Stomach smooth muscle (tissue), 2 donors: Measurements from ENCODE around the gene CHPF.
A peak's percentile ranks its signal among the peaks of the same experiment; 100 is the strongest.

Source experiments
- H3K27ac ChIP-seq: one replicate; pipeline ENCODE4 v1.7.0; 2013; ENCODE audit warnings: mild to moderate bottlenecking, low read length, inconsistent platforms
- H3K27me3 ChIP-seq, 2 donors: one replicate each; pipeline ENCODE4 v1.7.0; 2013; ENCODE audit warnings: low read length in 2 of 2; ENCODE audit not compliant: insufficient read depth in 2 of 2, control insufficient read depth in 1 of 2
- H3K36me3 ChIP-seq, 2 donors: one replicate each; pipeline ENCODE4 v1.7.0; 2013; ENCODE audit warnings: low read length in 2 of 2; ENCODE audit not compliant: control insufficient read depth in 2 of 2, insufficient read depth in 2 of 2
- H3K4me1 ChIP-seq: one replicate; pipeline ENCODE4 v1.7.0; 2013; ENCODE audit warnings: low read length; ENCODE audit not compliant: control insufficient read depth, insufficient read depth
- H3K4me3 ChIP-seq, 2 donors: one replicate each; pipeline ENCODE4 v1.7.0; 2013; ENCODE audit warnings: low read length in 2 of 2
- H3K9ac ChIP-seq, 2 donors: one replicate each; pipeline ENCODE4 v1.7.0; 2013; ENCODE audit warnings: low read length in 2 of 2, mild to moderate bottlenecking in 1 of 2
- H3K9me3 ChIP-seq, 2 donors: one replicate each; pipeline ENCODE4 v1.7.0; 2013; ENCODE audit warnings: low read length in 2 of 2; ENCODE audit not compliant: control insufficient read depth in 2 of 2
- donor health status: healthy.
- donor health status: Pancreatic carcinoma.

CHPF gene

GRCh38 chr2:219538504-219538951 is 5.1 kb downstream of the CHPF start:
- H3K36me3 ChIP-seq, result peaks cover 10 to 12% of the 10 kb centered on the region in 2 donors
- no peak overlapping the region for H3K27ac ChIP-seq
- peaks cover 35% of the 10 kb centered on the region for H3K4me1 ChIP-seq
- no peak overlapping the region for H3K4me3 ChIP-seq
- no peaks in the 10 kb centered on the region for H3K27me3 ChIP-seq
- H3K9me3 ChIP-seq, result no peaks in the 10 kb centered on the region
- no peak overlapping the region for H3K9ac ChIP-seq

DNA sequence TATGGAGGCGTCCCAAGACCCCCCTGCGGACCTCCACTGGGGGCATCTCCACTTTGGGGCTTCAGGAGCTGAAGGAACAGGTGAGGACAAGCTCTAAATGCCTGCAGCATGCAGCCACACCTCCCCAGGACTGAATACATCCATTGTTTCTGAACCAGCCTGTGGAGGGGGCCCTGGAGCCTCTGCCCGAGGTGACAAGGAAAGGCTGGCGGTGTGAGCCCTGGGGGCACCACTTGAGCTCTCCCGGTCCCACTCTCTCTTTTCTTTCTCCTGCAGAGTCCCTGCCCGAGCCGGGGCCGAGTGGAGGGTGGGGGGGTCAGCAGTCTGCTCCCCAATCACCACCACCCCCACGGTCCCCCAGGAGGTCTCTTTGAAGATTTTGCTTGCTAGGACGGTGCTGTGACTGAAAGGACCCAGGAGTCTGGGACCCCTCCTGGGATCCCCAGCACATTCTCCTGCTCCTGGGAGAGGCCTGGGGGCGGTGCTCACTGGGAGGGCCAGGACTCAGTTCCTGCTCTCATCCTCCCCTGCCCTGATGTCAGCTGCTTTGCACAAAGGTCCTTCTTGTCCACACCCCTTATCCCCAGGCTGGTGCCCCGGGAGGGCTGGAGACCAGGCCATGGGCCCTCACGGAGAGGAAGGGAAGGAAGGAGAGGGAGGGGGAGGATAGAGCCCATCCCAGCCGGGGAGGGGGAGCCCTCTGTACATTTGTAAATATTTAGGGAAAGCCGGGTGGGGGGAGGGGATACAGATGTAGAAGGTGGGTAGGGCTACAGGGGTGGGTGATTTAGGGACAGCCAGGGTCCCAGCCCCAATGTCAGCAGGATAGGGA is 5.7 kb downstream of the CHPF start:
- Histone ChIP-seq H3K9me3 (no peaks in the 10 kb centered on the region), H3K27ac (no peak overlapping the region), H3K36me3 (peaks cover 10 to 12% of the 10 kb centered on the region in 2 donors), H3K4me3 (no peak overlapping the region), H3K4me1 (peaks cover 32% of the 10 kb centered on the region), H3K27me3 (no peaks in the 10 kb centered on the region), H3K9ac (no peak overlapping the region)

GRCh38 chr2:219536967-219537366 is 6.6 kb downstream of the CHPF start:
- Histone ChIP-seq H3K27me3 (no peaks in the 10 kb centered on the region), H3K4me3 (no peak overlapping the region), H3K9me3 (no peaks in the 10 kb centered on the region), H3K9ac (no peak overlapping the region), H3K27ac (no peak overlapping the region), H3K4me1 (peaks cover 23% of the 10 kb centered on the region), H3K36me3 (peaks cover 10 to 12% of the 10 kb centered on the region in 2 donors)

DNA sequence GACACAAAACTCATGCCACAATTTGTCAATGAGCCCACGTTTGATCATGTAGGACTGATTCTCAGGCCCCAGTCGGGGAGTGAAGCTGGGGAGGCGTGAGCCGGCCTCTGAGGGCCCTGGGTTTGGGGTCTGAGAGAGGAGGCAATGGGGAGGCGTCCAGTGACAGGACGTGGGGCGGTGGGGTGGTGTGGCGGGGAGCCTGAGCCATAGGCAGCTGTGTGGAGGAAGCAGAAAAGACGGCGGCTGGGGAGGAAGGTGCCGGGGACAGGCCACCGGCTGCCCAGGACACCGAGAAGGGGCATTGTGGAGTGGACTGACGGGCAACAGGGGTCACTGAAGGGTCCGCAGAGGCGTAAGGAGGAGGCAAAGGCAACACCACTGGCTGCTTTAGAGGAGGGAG is 7.2 kb downstream of the CHPF start:
- Histone ChIP-seq H3K36me3 (peaks cover 10 to 12% of the 10 kb centered on the region in 2 donors), H3K9ac (no peak overlapping the region), H3K4me1 (peaks cover 18% of the 10 kb centered on the region), H3K27ac (no peak overlapping the region), H3K9me3 (no peaks in the 10 kb centered on the region), H3K4me3 (no peak overlapping the region), H3K27me3 (no peaks in the 10 kb centered on the region)

GRCh38 chr2:219533930-219534661 is 9.5 kb downstream of the CHPF start:
- Histone ChIP-seq H3K4me3 (no peak overlapping the region), H3K36me3 (no peaks in the 10 kb centered on the region), H3K27ac (no peak overlapping the region), H3K9ac (no peak overlapping the region), H3K27me3 (peaks cover 3 to 5% of the 10 kb centered on the region in 2 donors), H3K4me1 (peaks cover 22% of the 10 kb centered on the region), H3K9me3 (no peaks in the 10 kb centered on the region)

- H3K36me3 ChIP-seq, result no peaks in the 10 kb centered on the region
- H3K27ac ChIP-seq, result no peak overlapping the region
- H3K4me3 ChIP-seq, result no peak overlapping the region
- no peak overlapping the region for H3K9ac ChIP-seq
- H3K4me1 ChIP-seq, result peaks cover 9% of the 10 kb centered on the region
- peaks cover 5 to 8% of the 10 kb centered on the region in 2 donors for H3K27me3 ChIP-seq
- H3K9me3 ChIP-seq, result no peaks in the 10 kb centered on the region
Observed at GRCh38 chr2:219532378-219532649, 11.3 kb downstream of the CHPF start.

DNA sequence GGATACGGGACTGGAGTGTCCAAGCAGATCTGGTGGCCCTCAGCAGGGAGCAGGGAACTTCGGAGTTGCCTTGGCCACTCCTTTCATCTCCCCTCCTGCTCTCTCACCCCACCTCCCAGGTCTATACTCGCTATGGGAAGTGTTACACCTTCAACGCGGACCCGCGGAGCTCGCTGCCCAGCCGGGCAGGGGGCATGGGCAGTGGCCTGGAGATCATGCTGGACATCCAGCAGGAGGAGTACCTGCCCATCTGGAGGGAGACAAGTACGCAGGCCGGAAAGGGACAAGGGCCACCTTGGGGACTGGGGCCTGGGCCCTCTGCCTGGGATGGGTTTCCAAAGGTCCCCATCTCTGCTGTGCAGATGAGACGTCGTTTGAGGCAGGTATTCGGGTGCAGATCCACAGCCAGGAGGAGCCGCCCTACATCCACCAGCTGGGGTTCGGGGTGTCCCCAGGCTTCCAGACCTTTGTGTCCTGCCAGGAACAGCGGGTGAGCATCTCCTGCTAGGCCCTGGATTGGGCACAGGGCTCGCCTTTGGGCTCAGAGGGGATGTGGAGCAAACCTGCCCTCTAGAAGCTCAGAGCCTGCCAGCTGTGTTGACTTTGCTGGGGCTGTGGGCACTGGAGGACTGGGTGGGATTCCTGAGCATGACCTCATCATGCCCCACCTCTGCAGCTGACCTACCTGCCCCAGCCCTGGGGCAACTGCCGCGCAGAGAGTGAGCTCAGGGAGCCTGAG is 11.8 kb downstream of the CHPF start:
- Histone ChIP-seq H3K27me3 (peaks cover 5 to 11% of the 10 kb centered on the region in 2 donors), H3K36me3 (no peaks in the 10 kb centered on the region), H3K4me1 (peaks cover 13% of the 10 kb centered on the region), H3K9me3 (no peaks in the 10 kb centered on the region), H3K4me3 (no peak overlapping the region), H3K9ac (no peak overlapping the region), H3K27ac (no peak overlapping the region)

- H3K9ac ChIP-seq, result peak overlapping the region in 1 of 2 donors; percentile 64
- no peaks in the 10 kb centered on the region for H3K36me3 ChIP-seq
- H3K4me3 ChIP-seq, result peak overlapping the region in 1 of 2 donors; percentile 68
- no peak overlapping the region for H3K27ac ChIP-seq
- H3K27me3 ChIP-seq, result peaks cover 5 to 11% of the 10 kb centered on the region in 2 donors
- peaks cover 14% of the 10 kb centered on the region for H3K4me1 ChIP-seq
- no peaks in the 10 kb centered on the region for H3K9me3 ChIP-seq
Observed at GRCh38 chr2:219530048-219530963, 13.3 kb downstream of the CHPF start.

DNA sequence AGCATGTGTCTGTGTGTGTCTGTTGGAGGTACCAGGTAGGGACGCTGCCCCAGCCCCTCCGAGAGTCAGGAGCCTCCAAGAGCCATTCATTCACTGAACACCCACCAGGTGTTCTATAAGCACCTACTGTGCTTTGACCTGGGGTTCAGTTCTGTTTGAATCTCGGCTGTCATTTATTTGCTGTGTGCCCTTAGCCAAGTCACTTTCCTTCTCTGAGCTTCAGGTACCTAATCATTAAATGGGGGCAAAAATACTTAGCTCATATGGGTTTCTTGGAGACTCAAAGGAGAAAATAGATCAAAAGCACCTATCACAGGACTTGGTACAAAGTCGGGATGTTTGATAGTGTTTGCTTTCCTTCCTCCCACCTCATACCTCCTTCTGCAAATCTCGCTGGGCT is 16.1 kb downstream of the CHPF start:
- Histone ChIP-seq H3K36me3 (no peaks in the 10 kb centered on the region), H3K27ac (no peak overlapping the region), H3K27me3 (peaks cover 5 to 17% of the 10 kb centered on the region in 2 donors), H3K9me3 (no peaks in the 10 kb centered on the region), H3K4me1 (peaks cover 25% of the 10 kb centered on the region), H3K4me3 (no peak overlapping the region), H3K9ac (no peak overlapping the region)

DNA sequence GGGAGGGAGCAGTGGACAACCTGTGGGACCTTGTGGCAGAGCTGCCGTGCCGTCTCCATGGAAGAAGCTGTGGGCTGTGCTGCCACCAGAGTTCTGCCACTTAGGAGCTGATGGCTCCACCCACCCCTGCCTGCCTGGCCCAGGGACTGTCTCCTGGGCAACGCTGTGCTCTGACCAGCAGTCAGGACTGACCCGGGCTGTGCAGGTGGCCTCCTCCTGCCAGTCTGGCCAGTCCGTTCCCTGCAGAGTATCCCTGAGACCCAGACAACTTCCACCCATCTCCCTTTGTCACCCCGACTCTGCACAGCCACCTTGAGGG is 16.6 kb downstream of the CHPF start:
- Histone ChIP-seq H3K4me1 (peaks cover 29% of the 10 kb centered on the region), H3K9ac (no peak overlapping the region), H3K9me3 (no peaks in the 10 kb centered on the region), H3K27ac (no peak overlapping the region), H3K27me3 (peaks cover 6 to 17% of the 10 kb centered on the region in 2 donors), H3K4me3 (no peak overlapping the region), H3K36me3 (no peaks in the 10 kb centered on the region)
